ENCODE data around the gene NUCB2. TPM values are rescaled to one million over a fixed set of nuclear protein-coding genes. Genes with fewer than 3 reads are reported as not detected.

Gene NUCB2
- total RNA-seq, 1 experiment from 2014 or later = 58.6 TPM

GRCh38 chr11:17291710-17292109 is 15.2 kb downstream of the NUCB2 start:
- H3K4me1 Mint-ChIP-seq (ENCODE audit: low read depth, unreplicated experiment) = no peaks in the 10 kb centered on the region
- CTCF ChIA-PET = no interaction called here

GRCh38 chr11:17293311-17293710 is 16.8 kb downstream of the NUCB2 start:
- Mint-ChIP-seq H3K4me3 (ENCODE audit: low read depth, unreplicated experiment) (no peak overlapping the region), H3K27ac (ENCODE audit: unreplicated experiment) (no peak overlapping the region), H3K36me3 (ENCODE audit: insufficient read depth, unreplicated experiment) (peaks cover 5% of the 10 kb centered on the region), H3K4me1 (ENCODE audit: low read depth, unreplicated experiment) (no peaks in the 10 kb centered on the region), H3K27me3 (ENCODE audit: unreplicated experiment) (no peaks in the 10 kb centered on the region), H3K9me3 (ENCODE audit: low read depth, unreplicated experiment) (no peaks in the 10 kb centered on the region)
- intact Hi-C loops (cut with micrococcal nuclease; ENCODE audit: unreplicated experiment) = no loop called here
- CTCF ChIA-PET = no interaction called here
- no TSS peak for BruUV-seq (replicated peaks)
- TF ChIP-seq CTCF (IDR thresholded peaks at IDR 0.05; ENCODE audit: unreplicated experiment) = no peak
- no peak for DNase-seq

More at GRCh38 chr11:17291710-17292109, 15.2 kb downstream of the NUCB2 start:
- H3K36me3 Mint-ChIP-seq (ENCODE audit: insufficient read depth, unreplicated experiment) = no peaks in the 10 kb centered on the region
- H3K4me3 Mint-ChIP-seq (ENCODE audit: low read depth, unreplicated experiment) = no peak overlapping the region
- no TSS peak for BruUV-seq (replicated peaks)
- H3K9me3 Mint-ChIP-seq (ENCODE audit: low read depth, unreplicated experiment) = no peaks in the 10 kb centered on the region
- no peaks in the 10 kb centered on the region for H3K27me3 Mint-ChIP-seq (ENCODE audit: unreplicated experiment)
- no peak for DNase-seq
- H3K27ac Mint-ChIP-seq (ENCODE audit: unreplicated experiment) = no peak overlapping the region
- intact Hi-C loops (cut with micrococcal nuclease; ENCODE audit: unreplicated experiment) = no loop called here
- no peak for TF ChIP-seq CTCF (IDR thresholded peaks at IDR 0.05; ENCODE audit: unreplicated experiment)

DNA sequence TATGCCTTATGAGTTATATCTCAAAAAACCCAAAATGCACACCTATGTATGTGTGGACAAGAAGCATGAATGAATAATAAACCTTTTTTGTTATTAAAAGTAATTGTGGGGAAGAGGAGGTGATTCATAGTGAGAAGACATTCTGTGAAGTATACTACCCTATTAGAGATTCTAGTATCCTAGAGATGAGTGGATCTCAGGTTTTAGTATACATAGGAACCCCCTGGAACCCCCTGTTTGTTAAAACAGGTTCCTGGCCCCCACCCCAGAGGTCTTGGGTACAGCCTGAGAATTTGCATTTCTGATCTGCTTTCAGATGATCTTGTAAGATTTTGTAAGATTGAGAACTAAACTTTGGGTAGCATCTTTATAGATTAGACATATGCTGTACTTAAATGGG is 17.5 kb downstream of the NUCB2 start:
- no peak for DNase-seq
- Mint-ChIP-seq H3K4me1 (ENCODE audit: low read depth, unreplicated experiment) (no peaks in the 10 kb centered on the region), H3K36me3 (ENCODE audit: insufficient read depth, unreplicated experiment) (peaks cover 5% of the 10 kb centered on the region), H3K27me3 (ENCODE audit: unreplicated experiment) (no peaks in the 10 kb centered on the region), H3K4me3 (ENCODE audit: low read depth, unreplicated experiment) (no peak overlapping the region), H3K9me3 (ENCODE audit: low read depth, unreplicated experiment) (no peaks in the 10 kb centered on the region), H3K27ac (ENCODE audit: unreplicated experiment) (no peak overlapping the region)
- intact Hi-C loops (cut with micrococcal nuclease; ENCODE audit: unreplicated experiment) = no loop called here
- no TSS peak for BruUV-seq (replicated peaks)
- CTCF ChIA-PET = no interaction called here
- no peak for TF ChIP-seq CTCF (IDR thresholded peaks at IDR 0.05; ENCODE audit: unreplicated experiment)

DNA sequence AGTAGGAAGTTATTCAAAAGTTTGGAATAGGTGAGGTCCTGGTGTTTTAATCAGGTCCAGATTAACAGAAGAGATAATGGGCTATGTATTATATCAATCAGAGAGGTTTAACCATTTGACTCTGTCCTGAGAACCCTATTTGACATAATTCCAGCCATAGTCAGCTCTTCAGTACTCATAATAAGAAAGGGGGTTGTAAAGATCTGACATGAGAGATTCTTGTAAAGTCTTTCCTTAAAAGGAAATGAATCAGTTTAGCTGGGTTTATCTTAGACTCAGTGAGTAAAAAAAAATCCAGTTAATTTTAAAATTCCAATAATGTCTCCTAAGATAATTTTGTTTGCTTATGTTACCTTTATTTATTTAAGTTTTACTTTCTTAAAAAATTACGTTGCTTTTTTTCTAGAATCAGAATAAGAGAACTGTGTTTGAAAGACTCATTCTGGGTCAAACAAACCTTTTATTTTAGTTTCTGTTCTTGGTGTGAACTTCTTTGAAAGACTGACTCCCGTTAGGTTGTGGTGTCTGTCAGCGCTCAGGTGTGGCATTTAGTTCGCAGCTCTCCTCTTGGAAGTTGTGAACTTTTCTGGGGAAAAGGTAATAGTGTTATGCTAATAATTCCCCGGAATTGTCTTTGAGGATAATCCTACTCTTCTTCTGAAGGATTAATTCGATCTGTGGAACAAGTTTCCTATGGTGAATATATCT is 20.5 kb downstream of the NUCB2 start:
- CTCF ChIA-PET = no interaction called here
- no peaks in the 10 kb centered on the region for H3K9me3 Mint-ChIP-seq (ENCODE audit: low read depth, unreplicated experiment)
- H3K4me1 Mint-ChIP-seq (ENCODE audit: low read depth, unreplicated experiment) = no peaks in the 10 kb centered on the region
- H3K27me3 Mint-ChIP-seq (ENCODE audit: unreplicated experiment) = no peaks in the 10 kb centered on the region
- BruUV-seq (replicated peaks) = no TSS peak
- no peak for TF ChIP-seq CTCF (IDR thresholded peaks at IDR 0.05; ENCODE audit: unreplicated experiment)
- DNase-seq = no peak
- H3K27ac Mint-ChIP-seq (ENCODE audit: unreplicated experiment) = no peak overlapping the region
- peaks cover 5% of the 10 kb centered on the region for H3K36me3 Mint-ChIP-seq (ENCODE audit: insufficient read depth, unreplicated experiment)
- no peak overlapping the region for H3K4me3 Mint-ChIP-seq (ENCODE audit: low read depth, unreplicated experiment)
- intact Hi-C loops (cut with micrococcal nuclease; ENCODE audit: unreplicated experiment) = no loop called here

Measured in Calu3 (cell line).